ENCODE measurements around the gene RCAN1.

Gene RCAN1

DNA sequence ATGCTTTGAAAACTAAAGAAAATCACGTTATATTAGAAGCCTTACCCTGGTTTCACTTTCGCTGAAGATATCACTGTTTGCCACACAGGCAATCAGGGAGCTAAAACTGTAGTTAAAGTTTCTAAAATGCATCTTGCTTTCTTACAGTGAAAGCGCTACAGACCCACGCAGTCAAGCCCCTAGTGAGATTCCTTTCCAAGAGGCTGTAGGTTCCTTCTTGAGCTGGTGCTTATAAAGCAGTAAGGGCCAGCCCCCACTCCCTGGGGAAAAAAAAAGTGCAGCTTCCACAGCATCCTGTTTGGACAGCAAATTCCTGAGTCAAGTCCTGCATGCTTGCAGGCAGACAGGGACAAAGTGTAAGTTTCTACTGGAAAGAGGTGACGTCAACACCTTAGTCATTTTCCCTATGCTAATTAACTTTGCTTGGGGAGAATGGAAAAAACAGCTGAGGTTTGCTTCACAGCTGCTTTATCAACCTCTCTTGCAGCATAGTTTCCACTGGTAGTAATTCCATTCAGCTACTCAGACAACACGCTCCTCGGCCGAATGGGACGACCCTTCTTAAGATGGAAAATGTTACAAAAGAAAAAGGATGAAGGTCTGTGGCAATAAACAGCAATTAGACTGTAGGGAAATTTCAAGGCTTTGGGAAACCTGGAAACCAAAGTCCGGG lies 88.2 kb downstream of the RCAN1 start:
- TF ChIP-seq TAF1 (IDR thresholded peaks at IDR 0.05; ENCODE audit: borderline replicate concordance, insufficient read depth, low read length) (no peak), SIN3A (IDR thresholded peaks at IDR 0.05; ENCODE audit: borderline replicate concordance, insufficient read depth, low read length) (peak; percentile 72; the same call in 1 of the 2 replicates), FOXP2 (optimal IDR thresholded peaks at IDR 0.05; ENCODE audit: borderline replicate concordance, extremely low read depth, extremely low read length, insufficient read depth) (no peak), POLR2AphosphoS5 (IDR thresholded peaks at IDR 0.05; ENCODE audit: low read depth, low read length) (peak; percentile 68; the same call in 1 of the 2 replicates)
- TF ChIP-seq, protein P1, sequence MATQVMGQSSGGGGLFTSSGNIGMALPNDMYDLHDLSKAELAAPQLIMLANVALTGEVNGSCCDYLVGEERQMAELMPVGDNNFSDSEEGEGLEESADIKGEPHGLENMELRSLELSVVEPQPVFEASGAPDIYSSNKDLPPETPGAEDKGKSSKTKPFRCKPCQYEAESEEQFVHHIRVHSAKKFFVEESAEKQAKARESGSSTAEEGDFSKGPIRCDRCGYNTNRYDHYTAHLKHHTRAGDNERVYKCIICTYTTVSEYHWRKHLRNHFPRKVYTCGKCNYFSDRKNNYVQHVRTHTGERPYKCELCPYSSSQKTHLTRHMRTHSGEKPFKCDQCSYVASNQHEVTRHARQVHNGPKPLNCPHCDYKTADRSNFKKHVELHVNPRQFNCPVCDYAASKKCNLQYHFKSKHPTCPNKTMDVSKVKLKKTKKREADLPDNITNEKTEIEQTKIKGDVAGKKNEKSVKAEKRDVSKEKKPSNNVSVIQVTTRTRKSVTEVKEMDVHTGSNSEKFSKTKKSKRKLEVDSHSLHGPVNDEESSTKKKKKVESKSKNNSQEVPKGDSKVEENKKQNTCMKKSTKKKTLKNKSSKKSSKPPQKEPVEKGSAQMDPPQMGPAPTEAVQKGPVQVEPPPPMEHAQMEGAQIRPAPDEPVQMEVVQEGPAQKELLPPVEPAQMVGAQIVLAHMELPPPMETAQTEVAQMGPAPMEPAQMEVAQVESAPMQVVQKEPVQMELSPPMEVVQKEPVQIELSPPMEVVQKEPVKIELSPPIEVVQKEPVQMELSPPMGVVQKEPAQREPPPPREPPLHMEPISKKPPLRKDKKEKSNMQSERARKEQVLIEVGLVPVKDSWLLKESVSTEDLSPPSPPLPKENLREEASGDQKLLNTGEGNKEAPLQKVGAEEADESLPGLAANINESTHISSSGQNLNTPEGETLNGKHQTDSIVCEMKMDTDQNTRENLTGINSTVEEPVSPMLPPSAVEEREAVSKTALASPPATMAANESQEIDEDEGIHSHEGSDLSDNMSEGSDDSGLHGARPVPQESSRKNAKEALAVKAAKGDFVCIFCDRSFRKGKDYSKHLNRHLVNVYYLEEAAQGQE (IDR thresholded peaks at IDR 0.05; ENCODE audit: insufficient read depth in 1 of 2, low read depth in 2 of 2, low read length in 2 of 2), result peak in 1 of 2 experiments; percentile 81; a peak in 1 of 4 replicates

DNA sequence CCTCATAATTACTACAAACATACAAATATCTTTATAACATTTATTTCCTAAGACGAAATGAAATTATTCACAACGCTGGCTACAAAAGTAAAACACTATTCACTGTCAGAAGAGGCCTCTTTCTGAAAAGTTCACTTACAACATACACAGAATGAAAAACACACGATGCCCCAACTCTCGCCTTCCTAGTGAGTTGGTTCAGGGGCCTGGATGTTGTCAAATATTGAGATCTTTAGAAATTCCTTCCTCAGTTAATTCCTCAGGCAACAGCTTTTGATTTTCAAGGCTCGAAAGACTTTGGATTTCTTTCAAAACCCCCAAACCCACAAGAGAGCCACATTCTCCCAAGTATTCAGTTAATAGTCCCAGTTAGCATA lies 88.7 kb downstream of the RCAN1 start:
- TF ChIP-seq POLR2AphosphoS5 (IDR thresholded peaks at IDR 0.05; ENCODE audit: low read depth, low read length) (no peak), FOXP2 (optimal IDR thresholded peaks at IDR 0.05; ENCODE audit: borderline replicate concordance, extremely low read depth, extremely low read length, insufficient read depth) (no peak), SIN3A (IDR thresholded peaks at IDR 0.05; ENCODE audit: borderline replicate concordance, insufficient read depth, low read length) (no peak), TAF1 (IDR thresholded peaks at IDR 0.05; ENCODE audit: borderline replicate concordance, insufficient read depth, low read length) (no peak)
- TF ChIP-seq, protein P1 (IDR thresholded peaks at IDR 0.05; ENCODE audit: insufficient read depth in 1 of 2, low read depth in 2 of 2, low read length in 2 of 2), result no peak

DNA sequence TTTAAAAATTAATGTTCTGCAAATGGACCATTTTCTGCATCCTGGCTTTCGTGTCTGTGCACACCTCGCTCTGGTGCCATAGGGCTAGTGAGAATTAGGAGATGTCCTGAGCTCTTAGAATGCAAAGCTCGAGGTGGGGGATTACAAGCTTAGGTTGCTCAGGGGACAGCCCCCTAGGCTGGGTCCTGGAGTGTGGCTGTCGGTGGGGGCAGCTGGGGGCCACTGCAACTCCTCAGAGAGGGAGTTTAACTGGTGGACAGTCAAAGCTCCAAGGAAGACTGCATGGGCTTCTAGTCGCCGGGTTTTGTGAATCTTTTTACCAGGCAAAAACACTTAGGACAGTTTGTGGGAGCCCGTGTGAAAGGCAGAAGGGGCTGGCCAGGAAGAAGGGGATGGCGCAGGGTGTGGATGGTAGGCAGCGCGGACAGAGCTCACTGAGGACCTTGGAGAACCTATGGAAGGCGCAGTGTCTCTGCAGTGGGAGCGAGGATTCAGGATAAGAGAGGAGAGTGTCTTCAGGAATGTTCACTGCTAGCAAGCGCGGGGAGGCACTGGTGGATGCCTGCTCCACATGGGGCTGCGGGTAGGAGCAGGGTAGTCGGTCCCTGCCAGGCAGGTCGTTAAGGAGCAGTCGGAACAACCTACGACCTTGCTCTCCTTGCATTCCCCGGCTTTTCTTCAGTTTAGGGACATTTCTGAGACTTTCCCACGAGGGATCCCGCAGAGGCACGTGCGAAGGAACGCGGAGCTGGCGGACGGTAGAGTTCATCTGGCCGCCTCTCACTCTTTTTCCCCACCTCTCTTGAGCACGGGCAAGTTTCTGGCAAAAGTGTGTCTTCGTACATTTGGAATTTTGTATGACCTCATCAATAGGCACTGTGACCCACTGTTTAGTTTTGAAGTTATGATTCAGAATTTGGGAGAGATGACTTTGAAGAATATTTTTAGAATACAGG lies 90.0 kb downstream of the RCAN1 start:
- TF ChIP-seq POLR2AphosphoS5 (IDR thresholded peaks at IDR 0.05; ENCODE audit: low read depth, low read length), result no peak
- TF ChIP-seq SIN3A (IDR thresholded peaks at IDR 0.05; ENCODE audit: borderline replicate concordance, insufficient read depth, low read length), result no peak
- TF ChIP-seq, protein P1 (IDR thresholded peaks at IDR 0.05; ENCODE audit: insufficient read depth in 1 of 2, low read depth in 2 of 2, low read length in 2 of 2), result no peak
- no peak for TF ChIP-seq TAF1 (IDR thresholded peaks at IDR 0.05; ENCODE audit: borderline replicate concordance, insufficient read depth, low read length)

DNA sequence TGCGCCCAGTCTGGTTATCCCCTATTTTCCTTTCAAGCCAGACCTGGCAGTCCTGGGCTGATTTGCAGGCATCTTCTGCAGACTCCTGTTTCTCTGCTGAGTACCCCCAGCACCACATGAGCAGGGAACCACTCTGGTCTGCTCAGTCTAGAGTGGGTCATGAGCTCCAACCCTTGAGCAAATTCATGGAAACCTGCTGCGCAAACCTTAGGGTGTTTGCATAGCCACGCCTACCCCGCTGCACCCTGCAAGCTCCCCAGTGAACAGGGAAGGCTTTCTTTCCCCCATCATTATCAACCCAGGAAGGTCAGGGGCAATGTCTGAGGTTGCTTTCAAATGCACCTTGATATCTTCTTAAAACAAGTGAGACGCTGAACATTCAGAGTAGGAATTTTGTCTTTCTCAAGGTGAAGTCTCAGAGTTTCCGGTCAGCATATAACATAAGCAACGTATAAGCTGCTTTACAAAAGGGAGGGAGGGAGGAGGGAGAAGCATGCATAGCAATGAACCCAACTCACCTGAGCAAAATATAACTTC lies 91.8 kb downstream of the RCAN1 start:
- TF ChIP-seq, protein P1 (IDR thresholded peaks at IDR 0.05; ENCODE audit: insufficient read depth in 1 of 2, low read depth in 2 of 2, low read length in 2 of 2), result no peak
- TF ChIP-seq TAF1 (IDR thresholded peaks at IDR 0.05; ENCODE audit: borderline replicate concordance, insufficient read depth, low read length) (no peak), FOXP2 (optimal IDR thresholded peaks at IDR 0.05; ENCODE audit: borderline replicate concordance, extremely low read depth, extremely low read length, insufficient read depth) (no peak), POLR2AphosphoS5 (IDR thresholded peaks at IDR 0.05; ENCODE audit: low read depth, low read length) (no peak), SIN3A (IDR thresholded peaks at IDR 0.05; ENCODE audit: borderline replicate concordance, insufficient read depth, low read length) (no peak)
